HepG2 (cell line): ENCODE data around the gene ENPP1. TPM values are rescaled to one million over a fixed set of nuclear protein-coding genes. Genes with fewer than 3 reads are reported as not detected.

Source experiments
- AKAP8 ChIP-seq: sonication (generic); formaldehyde crosslinking; IDR thresholded peaks from 2 replicates; pipeline ENCODE4 v1.5.1; 2020; ENCODE audit warnings: mild to moderate bottlenecking, missing genetic modification reagents
- ARNT2 ChIP-seq: sonication (generic); formaldehyde crosslinking; IDR thresholded peaks from 2 replicates; pipeline ENCODE4 v1.8.0; 2022; ENCODE audit warnings: mild to moderate bottlenecking, low read depth, missing genetic modification reagents, moderate library complexity
- CBX1 ChIP-seq: IDR thresholded peaks from one replicate; pipeline ENCODE4 v1.6.1; 2016; ENCODE audit warnings: antibody characterized with exemption, low read depth
- CENPX ChIP-seq: sonication (generic); formaldehyde crosslinking; IDR thresholded peaks from 2 replicates; pipeline ENCODE4 v1.9.0; 2021; ENCODE audit warnings: mild to moderate bottlenecking, missing genetic modification reagents, moderate library complexity
- HCFC1 ChIP-seq: fragments of 150-350 bp; IDR thresholded peaks from 2 replicates; pipeline ENCODE4 v1.6.1; 2014; ENCODE audit warnings: low read depth, low read length
- HIVEP1 ChIP-seq: sonication (generic); formaldehyde crosslinking; IDR thresholded peaks from 2 replicates; pipeline ENCODE4 v1.4.0; 2020; ENCODE audit warnings: mild to moderate bottlenecking, missing genetic modification reagents
- HMG20A ChIP-seq: IDR thresholded peaks from 2 replicates; pipeline ENCODE4 v1.6.1; 2016; ENCODE audit warnings: borderline replicate concordance
- HOXA9 ChIP-seq: sonication (generic); formaldehyde crosslinking; IDR thresholded peaks from 2 replicates; pipeline ENCODE4 v1.8.1; 2022; ENCODE audit warnings: missing genetic modification reagents, mild to moderate bottlenecking, moderate library complexity, borderline replicate concordance
- KDM4B ChIP-seq: sonication (generic); formaldehyde crosslinking; IDR thresholded peaks from 2 replicates; pipeline ENCODE4 v1.4.0; 2020; ENCODE audit warnings: missing genetic modification reagents
- KLF12 ChIP-seq: sonication (generic); formaldehyde crosslinking; IDR thresholded peaks from 2 replicates; pipeline ENCODE4 v1.4.0; 2020; ENCODE audit warnings: missing genetic modification reagents, borderline replicate concordance
- MEIS2 ChIP-seq: sonication (generic); formaldehyde crosslinking; IDR thresholded peaks from 2 replicates; pipeline ENCODE4 v1.9.0; 2021; ENCODE audit warnings: mild to moderate bottlenecking, missing genetic modification reagents
- NRL ChIP-seq: sonication (generic); formaldehyde crosslinking; IDR thresholded peaks from 2 replicates; pipeline ENCODE4 v1.5.0; 2020; ENCODE audit warnings: missing genetic modification reagents, mild to moderate bottlenecking, moderate library complexity, borderline replicate concordance
- RARG ChIP-seq: sonication (generic); formaldehyde crosslinking; IDR thresholded peaks from 2 replicates; pipeline ENCODE4 v1.4.0; 2020; ENCODE audit warnings: low read depth, mild to moderate bottlenecking, missing genetic modification reagents
- ZNF160 ChIP-seq: sonication (generic); formaldehyde crosslinking; IDR thresholded peaks from 2 replicates; pipeline ENCODE4 v1.8.0; 2022; ENCODE audit warnings: mild to moderate bottlenecking, inconsistent platforms, missing genetic modification reagents
- ZNF207 ChIP-seq: fragments of 450-650 bp; IDR thresholded peaks from 2 replicates; pipeline ENCODE4 v1.6.1; 2016; ENCODE audit warnings: antibody characterized with exemption, borderline replicate concordance
- ZNF234 ChIP-seq: sonication (generic); formaldehyde crosslinking; conservative IDR thresholded peaks from 2 replicates; pipeline ENCODE4 v1.5.1; 2020; ENCODE audit warnings: mild to moderate bottlenecking, missing genetic modification reagents
- ZZZ3 ChIP-seq: sonication (generic); formaldehyde crosslinking; IDR thresholded peaks from 2 replicates; pipeline ENCODE4 v1.4.0; 2020; ENCODE audit warnings: missing genetic modification reagents, mild to moderate bottlenecking, borderline replicate concordance
- polyA plus RNA-seq, 8 experiments: library from polyadenylated mRNA; depleted of rRNA in 3 of 8; stranded (reverse) in 7 of 8; unstranded in 1 of 8; fragments of >200 nt; fragmentation: Illumina TruSeq in 4 of 8; extraction: Trizol in 4 of 8; gene quantifications; 2 replicates each; pipeline versions ENCODE4 v1.2.1 to v1.2.3, GENCODE V29; 2011 to 2016; ENCODE audit warnings: low read depth in 4 of 8, missing spikeins in 1 of 8, mixed read lengths in 1 of 8; ENCODE audit not compliant: insufficient read depth in 1 of 8
- total RNA-seq, 5 experiments: library from RNA; depleted of rRNA; stranded (reverse); fragments of >200 nt; fragmentation: Illumina TruSeq; extraction: Trizol; gene quantifications; 2 replicates each; pipeline ENCODE4 v1.2.3, GENCODE V29; 2016; ENCODE audit warnings: low read depth in 1 of 5
- TF ChIP-seq, protein P1 (sequence below): sonication (generic); formaldehyde crosslinking; IDR thresholded peaks from 2 replicates; pipeline ENCODE4 v1.5.0; 2020; ENCODE audit warnings: mild to moderate bottlenecking, missing genetic modification reagents
- TF ChIP-seq, protein P2 (sequence below): sonication (generic); formaldehyde crosslinking; IDR thresholded peaks from 2 replicates; pipeline ENCODE4 v1.4.0; 2020; ENCODE audit warnings: missing genetic modification reagents, borderline replicate concordance
- TF ChIP-seq, protein P3 (sequence below): sonication (generic); formaldehyde crosslinking; IDR thresholded peaks from 2 replicates; pipeline ENCODE4 v1.8.1; 2023; ENCODE audit warnings: mild to moderate bottlenecking, missing genetic modification reagents
- TF ChIP-seq, protein P4 (sequence below): sonication (generic); formaldehyde crosslinking; conservative IDR thresholded peaks from 2 replicates; pipeline ENCODE4 v1.4.0; 2020; ENCODE audit warnings: missing genetic modification reagents
- TF ChIP-seq, protein P5 (sequence below): sonication (generic); formaldehyde crosslinking; IDR thresholded peaks from 2 replicates; pipeline ENCODE4 v1.5.0; 2020; ENCODE audit warnings: mild to moderate bottlenecking, missing genetic modification reagents
- TF ChIP-seq, protein P6 (sequence below): sonication (generic); formaldehyde crosslinking; IDR thresholded peaks from 2 replicates; pipeline ENCODE4 v1.4.0; 2020; ENCODE audit warnings: mild to moderate bottlenecking, missing genetic modification reagents

Gene ENPP1
- total and polyA plus RNA-seq, 2 of the 13 experiments (the other 11 are each of a cell fraction or from before 2014, with no cell fraction given), result 56.5 to 160 TPM

DNA sequence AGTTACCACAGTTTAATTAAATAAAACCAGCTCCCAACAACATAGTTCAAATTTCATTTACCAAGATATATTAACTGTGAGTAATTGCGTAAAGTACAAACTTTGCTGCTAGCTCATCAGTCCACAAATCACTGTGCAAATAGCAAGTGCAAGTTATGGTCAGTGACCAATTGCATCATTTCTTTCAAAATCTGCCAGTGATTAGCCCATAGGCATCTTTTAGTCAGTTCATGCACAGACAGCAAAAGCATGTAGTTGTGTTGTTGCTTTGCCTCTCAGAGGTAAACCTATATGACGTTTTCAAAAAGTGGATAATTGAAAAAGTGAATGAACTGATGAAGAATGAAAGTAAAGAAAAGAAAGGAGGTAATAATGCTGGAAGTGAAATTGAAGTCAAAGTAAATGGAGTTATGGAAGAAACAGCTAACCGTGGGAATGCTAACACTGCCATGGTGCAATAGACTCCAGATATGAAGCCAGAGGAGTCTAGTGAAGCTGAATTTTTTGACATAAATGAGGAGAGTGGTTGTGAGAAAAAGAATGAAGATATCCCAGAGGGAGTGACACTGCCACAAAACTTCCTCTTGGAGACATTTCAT is 36.5 kb downstream of the ENPP1 start (continued):
- TF ChIP-seq, protein P1, sequence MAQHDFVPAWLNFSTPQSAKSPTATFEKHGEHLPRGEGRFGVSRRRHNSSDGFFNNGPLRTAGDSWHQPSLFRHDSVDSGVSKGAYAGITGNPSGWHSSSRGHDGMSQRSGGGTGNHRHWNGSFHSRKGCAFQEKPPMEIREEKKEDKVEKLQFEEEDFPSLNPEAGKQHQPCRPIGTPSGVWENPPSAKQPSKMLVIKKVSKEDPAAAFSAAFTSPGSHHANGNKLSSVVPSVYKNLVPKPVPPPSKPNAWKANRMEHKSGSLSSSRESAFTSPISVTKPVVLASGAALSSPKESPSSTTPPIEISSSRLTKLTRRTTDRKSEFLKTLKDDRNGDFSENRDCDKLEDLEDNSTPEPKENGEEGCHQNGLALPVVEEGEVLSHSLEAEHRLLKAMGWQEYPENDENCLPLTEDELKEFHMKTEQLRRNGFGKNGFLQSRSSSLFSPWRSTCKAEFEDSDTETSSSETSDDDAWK (CRISPR knock-in tag), result no peak
- TF ChIP-seq ARNT2 (CRISPR knock-in tag) (0 out of 2 replicates have a peak, but pooled peaks have one; percentile 56), ZNF160 (CRISPR knock-in tag) (no peak; the same call in 1 of the 2 replicates), ZNF207 (no peak), CBX1 (no peak), MEIS2 (CRISPR knock-in tag) (peak; percentile 77; the same call in 1 of the 2 replicates), KLF12 (CRISPR knock-in tag) (no peak), ZZZ3 (no peak), KDM4B (CRISPR knock-in tag) (peak; percentile 86), CENPX (CRISPR knock-in tag) (no peak), NRL (CRISPR knock-in tag) (no peak), HMG20A (peak; percentile 96), HOXA9 (CRISPR knock-in tag) (no peak; the same call in 1 of the 2 replicates), HIVEP1 (no peak), RARG (CRISPR knock-in tag) (no peak), HCFC1 (no peak), AKAP8 (CRISPR knock-in tag) (no peak), ZNF234 (CRISPR knock-in tag) (no peak)
- TF ChIP-seq, protein P2, sequence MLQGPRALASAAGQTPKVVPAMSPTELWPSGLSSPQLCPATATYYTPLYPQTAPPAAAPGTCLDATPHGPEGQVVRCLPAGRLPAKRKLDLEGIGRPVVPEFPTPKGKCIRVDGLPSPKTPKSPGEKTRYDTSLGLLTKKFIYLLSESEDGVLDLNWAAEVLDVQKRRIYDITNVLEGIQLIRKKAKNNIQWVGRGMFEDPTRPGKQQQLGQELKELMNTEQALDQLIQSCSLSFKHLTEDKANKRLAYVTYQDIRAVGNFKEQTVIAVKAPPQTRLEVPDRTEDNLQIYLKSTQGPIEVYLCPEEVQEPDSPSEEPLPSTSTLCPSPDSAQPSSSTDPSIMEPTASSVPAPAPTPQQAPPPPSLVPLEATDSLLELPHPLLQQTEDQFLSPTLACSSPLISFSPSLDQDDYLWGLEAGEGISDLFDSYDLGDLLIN, result no peak
- TF ChIP-seq, protein P3, sequence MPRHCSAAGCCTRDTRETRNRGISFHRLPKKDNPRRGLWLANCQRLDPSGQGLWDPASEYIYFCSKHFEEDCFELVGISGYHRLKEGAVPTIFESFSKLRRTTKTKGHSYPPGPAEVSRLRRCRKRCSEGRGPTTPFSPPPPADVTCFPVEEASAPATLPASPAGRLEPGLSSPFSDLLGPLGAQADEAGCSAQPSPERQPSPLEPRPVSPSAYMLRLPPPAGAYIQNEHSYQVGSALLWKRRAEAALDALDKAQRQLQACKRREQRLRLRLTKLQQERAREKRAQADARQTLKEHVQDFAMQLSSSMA (CRISPR knock-in tag), result no peak
- TF ChIP-seq, protein P4, sequence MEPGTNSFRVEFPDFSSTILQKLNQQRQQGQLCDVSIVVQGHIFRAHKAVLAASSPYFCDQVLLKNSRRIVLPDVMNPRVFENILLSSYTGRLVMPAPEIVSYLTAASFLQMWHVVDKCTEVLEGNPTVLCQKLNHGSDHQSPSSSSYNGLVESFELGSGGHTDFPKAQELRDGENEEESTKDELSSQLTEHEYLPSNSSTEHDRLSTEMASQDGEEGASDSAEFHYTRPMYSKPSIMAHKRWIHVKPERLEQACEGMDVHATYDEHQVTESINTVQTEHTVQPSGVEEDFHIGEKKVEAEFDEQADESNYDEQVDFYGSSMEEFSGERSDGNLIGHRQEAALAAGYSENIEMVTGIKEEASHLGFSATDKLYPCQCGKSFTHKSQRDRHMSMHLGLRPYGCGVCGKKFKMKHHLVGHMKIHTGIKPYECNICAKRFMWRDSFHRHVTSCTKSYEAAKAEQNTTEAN (CRISPR knock-in tag), result peak; percentile 94
- TF ChIP-seq, protein P5, sequence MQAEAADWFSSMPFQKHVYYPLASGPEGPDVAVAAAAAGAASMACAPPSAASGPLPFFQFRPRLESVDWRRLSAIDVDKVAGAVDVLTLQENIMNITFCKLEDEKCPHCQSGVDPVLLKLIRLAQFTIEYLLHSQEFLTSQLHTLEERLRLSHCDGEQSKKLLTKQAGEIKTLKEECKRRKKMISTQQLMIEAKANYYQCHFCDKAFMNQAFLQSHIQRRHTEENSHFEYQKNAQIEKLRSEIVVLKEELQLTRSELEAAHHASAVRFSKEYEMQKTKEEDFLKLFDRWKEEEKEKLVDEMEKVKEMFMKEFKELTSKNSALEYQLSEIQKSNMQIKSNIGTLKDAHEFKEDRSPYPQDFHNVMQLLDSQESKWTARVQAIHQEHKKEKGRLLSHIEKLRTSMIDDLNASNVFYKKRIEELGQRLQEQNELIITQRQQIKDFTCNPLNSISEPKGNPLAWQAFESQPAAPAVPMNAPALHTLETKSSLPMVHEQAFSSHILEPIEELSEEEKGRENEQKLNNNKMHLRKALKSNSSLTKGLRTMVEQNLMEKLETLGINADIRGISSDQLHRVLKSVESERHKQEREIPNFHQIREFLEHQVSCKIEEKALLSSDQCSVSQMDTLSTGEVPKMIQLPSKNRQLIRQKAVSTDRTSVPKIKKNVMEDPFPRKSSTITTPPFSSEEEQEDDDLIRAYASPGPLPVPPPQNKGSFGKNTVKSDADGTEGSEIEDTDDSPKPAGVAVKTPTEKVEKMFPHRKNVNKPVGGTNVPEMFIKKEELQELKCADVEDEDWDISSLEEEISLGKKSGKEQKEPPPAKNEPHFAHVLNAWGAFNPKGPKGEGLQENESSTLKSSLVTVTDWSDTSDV (CRISPR knock-in tag), result no peak
- TF ChIP-seq, protein P6, sequence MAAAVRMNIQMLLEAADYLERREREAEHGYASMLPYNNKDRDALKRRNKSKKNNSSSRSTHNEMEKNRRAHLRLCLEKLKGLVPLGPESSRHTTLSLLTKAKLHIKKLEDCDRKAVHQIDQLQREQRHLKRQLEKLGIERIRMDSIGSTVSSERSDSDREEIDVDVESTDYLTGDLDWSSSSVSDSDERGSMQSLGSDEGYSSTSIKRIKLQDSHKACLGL (CRISPR knock-in tag), result no peak
